IPS-18a (cell line): ENCODE measurements around the gene AP4B1.
"Not testable (repeated sequence)": the region's sequence is repeated elsewhere in the genome, so short reads cannot be mapped to it uniquely, and the experiment has no call there.

ENCODE experiments used
- H3K27ac ChIP-seq: one replicate; pipeline ENCODE4 v1.5.1; 2013; ENCODE audit warnings: low read length
- H3K27me3 ChIP-seq: one replicate; pipeline ENCODE4 v1.6.1; 2013; ENCODE audit warnings: mild to moderate bottlenecking, low read length; ENCODE audit not compliant: control insufficient read depth, insufficient read depth
- H3K36me3 ChIP-seq: one replicate; pipeline ENCODE4 v1.6.1; 2013; ENCODE audit warnings: low read depth, low read length; ENCODE audit not compliant: control insufficient read depth
- H3K4me1 ChIP-seq: one replicate; pipeline ENCODE4 v1.6.1; 2013; ENCODE audit warnings: low read depth, low read length; ENCODE audit not compliant: control insufficient read depth
- H3K4me3 ChIP-seq: one replicate; pipeline ENCODE4 v1.5.1; 2013; ENCODE audit warnings: low read length
- H3K9ac ChIP-seq: one replicate; pipeline ENCODE4 v1.6.1; 2013; ENCODE audit warnings: mild to moderate bottlenecking, low read length, moderate library complexity
- H3K9me3 ChIP-seq: one replicate; pipeline ENCODE4 v1.6.1; 2013; ENCODE audit warnings: low read depth, low read length; ENCODE audit not compliant: control insufficient read depth

The AP4B1 gene

GRCh38 chr1:113868387-113869083 lies 36.1 kb downstream of the AP4B1 start:
- no peaks in the 10 kb centered on the region for H3K27me3 ChIP-seq
- H3K4me3 ChIP-seq, result no peak overlapping the region
- no peaks in the 10 kb centered on the region for H3K9me3 ChIP-seq
- H3K4me1 ChIP-seq, result no peaks in the 10 kb centered on the region
- no peaks in the 10 kb centered on the region for H3K36me3 ChIP-seq
- no peak overlapping the region for H3K27ac ChIP-seq
- no peak overlapping the region for H3K9ac ChIP-seq

GRCh38 chr1:113861641-113862040 lies 43.0 kb downstream of the AP4B1 start:
- H3K9me3 ChIP-seq, result no peaks in the 10 kb centered on the region
- no peaks in the 10 kb centered on the region for H3K4me1 ChIP-seq
- no peak overlapping the region for H3K27ac ChIP-seq
- no peaks in the 10 kb centered on the region for H3K27me3 ChIP-seq
- no peak overlapping the region for H3K9ac ChIP-seq
- no peaks in the 10 kb centered on the region for H3K36me3 ChIP-seq
- H3K4me3 ChIP-seq, result no peak overlapping the region

- Histone ChIP-seq H3K4me1 (no peaks in the 10 kb centered on the region), H3K4me3 (no peak overlapping the region), H3K27me3 (no peaks in the 10 kb centered on the region), H3K27ac (no peak overlapping the region), H3K36me3 (no peaks in the 10 kb centered on the region), H3K9ac (no peak overlapping the region), H3K9me3 (no peaks in the 10 kb centered on the region)
These were observed 43.7 kb downstream of the AP4B1 start for GRCh38 chr1:113860891-113861290.

- Histone ChIP-seq H3K4me1 (no peaks in the 10 kb centered on the region), H3K27me3 (no peaks in the 10 kb centered on the region), H3K9me3 (no peaks in the 10 kb centered on the region), H3K4me3 (no peak overlapping the region), H3K27ac (no peak overlapping the region), H3K9ac (no peak overlapping the region), H3K36me3 (no peaks in the 10 kb centered on the region)
These were observed 45.0 kb downstream of the AP4B1 start for GRCh38 chr1:113859478-113860175.

- H3K27ac ChIP-seq, result no peak overlapping the region
- no peaks in the 10 kb centered on the region for H3K9me3 ChIP-seq
- no peaks in the 10 kb centered on the region for H3K4me1 ChIP-seq
- H3K27me3 ChIP-seq, result no peaks in the 10 kb centered on the region
- H3K4me3 ChIP-seq, result no peak overlapping the region
- H3K9ac ChIP-seq, result no peak overlapping the region
- no peaks in the 10 kb centered on the region for H3K36me3 ChIP-seq
These were observed 45.6 kb downstream of the AP4B1 start for GRCh38 chr1:113858982-113859381.

- no peaks in the 10 kb centered on the region for H3K9me3 ChIP-seq
- no peak overlapping the region for H3K27ac ChIP-seq
- no peaks in the 10 kb centered on the region for H3K4me1 ChIP-seq
- H3K36me3 ChIP-seq, result no peaks in the 10 kb centered on the region
- H3K4me3 ChIP-seq, result no peak overlapping the region
- H3K27me3 ChIP-seq, result no peaks in the 10 kb centered on the region
- H3K9ac ChIP-seq, result no peak overlapping the region
These were observed 46.2 kb downstream of the AP4B1 start for GRCh38 chr1:113858418-113858817.

- H3K4me1 ChIP-seq, result no peaks in the 10 kb centered on the region
- H3K27me3 ChIP-seq, result no peaks in the 10 kb centered on the region
- H3K9ac ChIP-seq, result no peak overlapping the region
- no peak overlapping the region for H3K27ac ChIP-seq
- H3K4me3 ChIP-seq, result no peak overlapping the region
- no peaks in the 10 kb centered on the region for H3K36me3 ChIP-seq
- no peaks in the 10 kb centered on the region for H3K9me3 ChIP-seq
These were observed 46.8 kb downstream of the AP4B1 start for GRCh38 chr1:113857776-113858175.

- H3K27me3 ChIP-seq, result no peaks in the 10 kb centered on the region
- H3K36me3 ChIP-seq, result no peaks in the 10 kb centered on the region
- no peak overlapping the region for H3K27ac ChIP-seq
- H3K4me1 ChIP-seq, result no peaks in the 10 kb centered on the region
- H3K9me3 ChIP-seq, result no peaks in the 10 kb centered on the region
- no peak overlapping the region for H3K4me3 ChIP-seq
- no peak overlapping the region for H3K9ac ChIP-seq
These were observed 48.2 kb downstream of the AP4B1 start for GRCh38 chr1:113856401-113856790.

- H3K9me3 ChIP-seq, result no peaks in the 10 kb centered on the region
- H3K27me3 ChIP-seq, result no peaks in the 10 kb centered on the region
- no peak overlapping the region for H3K4me3 ChIP-seq
- H3K27ac ChIP-seq, result no peak overlapping the region
- no peaks in the 10 kb centered on the region for H3K36me3 ChIP-seq
- no peak overlapping the region for H3K9ac ChIP-seq
- no peaks in the 10 kb centered on the region for H3K4me1 ChIP-seq
These were observed 48.8 kb downstream of the AP4B1 start for GRCh38 chr1:113855630-113856400.

GRCh38 chr1:113854234-113854633 lies 50.4 kb downstream of the AP4B1 start:
- no peaks in the 10 kb centered on the region for H3K4me1 ChIP-seq
- no peak overlapping the region for H3K27ac ChIP-seq
- H3K36me3 ChIP-seq, result no peaks in the 10 kb centered on the region
- H3K27me3 ChIP-seq, result no peaks in the 10 kb centered on the region
- H3K9ac ChIP-seq, result no peak overlapping the region
- H3K4me3 ChIP-seq, result no peak overlapping the region
- no peaks in the 10 kb centered on the region for H3K9me3 ChIP-seq

- not testable (repeated sequence) for H3K36me3 ChIP-seq, H3K9ac ChIP-seq, H3K27ac ChIP-seq, H3K27me3 ChIP-seq, H3K9me3 ChIP-seq, H3K4me1 ChIP-seq, H3K4me3 ChIP-seq
These were observed 51.9 kb downstream of the AP4B1 start for GRCh38 chr1:113852694-113853093.
